Posterior vena cava (tissue), 2 donors: ENCODE measurements around the gene HNRNPA3. TPM values are rescaled to one million over a fixed set of nuclear protein-coding genes. Genes with fewer than 3 reads are reported as not detected.
"Not testable (repeated sequence)": the region's sequence is repeated elsewhere in the genome, so short reads cannot be mapped to it uniquely, and the experiment has no call there.

Experiments used
- DNase-seq: peaks from one replicate; pipeline ENCODE4 v3.0.0-alpha.2; 2020; ENCODE audit warnings: low spot score
- intact Hi-C, 2 donors: fragments of 100-400 bp; cut with DNase I; formaldehyde crosslinking; loops; one replicate each; pipeline versions ENCODE4 v1.14.1 to v1.14.2; 2022 to 2023
- total RNA-seq, 2 donors: library from RNA; stranded (reverse); fragmentation: NEBNext Ultra II Directional; extraction: Animal tissue kit (Norgen Biotek cat#: 25700); gene quantifications; one replicate each; pipeline ENCODE4 v1.2.1, GENCODE V29; 2021
- donor health status: DM: yes; HTN: yes; CAD: no.
- donor health status: DM: yes; HTN: yes; CAD: no.

The HNRNPA3 gene
- total RNA-seq, 2 donors from 2014 or later = 152 to 166 TPM

DNA sequence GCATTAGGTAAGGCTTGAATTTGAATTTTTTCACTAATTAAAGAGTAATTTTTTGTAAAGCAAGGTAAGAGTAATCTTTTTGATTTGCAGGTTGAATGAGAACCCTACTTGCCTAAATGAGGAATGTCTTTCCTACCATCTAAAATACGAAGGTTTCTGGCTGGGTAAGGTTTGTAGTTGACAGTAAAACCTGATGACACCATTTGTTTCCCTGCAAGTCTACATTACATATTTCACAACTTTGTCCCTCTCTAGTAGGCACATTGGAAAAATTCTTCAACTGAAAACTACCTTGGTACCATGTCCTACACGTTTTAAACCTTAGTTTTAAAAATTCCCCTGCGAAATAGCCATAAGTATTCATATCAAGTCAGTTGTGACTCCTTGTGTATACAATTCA lies 9.4 kb downstream of the HNRNPA3 start:
- intact Hi-C loops = no loop called here
- no peak for DNase-seq

DNA sequence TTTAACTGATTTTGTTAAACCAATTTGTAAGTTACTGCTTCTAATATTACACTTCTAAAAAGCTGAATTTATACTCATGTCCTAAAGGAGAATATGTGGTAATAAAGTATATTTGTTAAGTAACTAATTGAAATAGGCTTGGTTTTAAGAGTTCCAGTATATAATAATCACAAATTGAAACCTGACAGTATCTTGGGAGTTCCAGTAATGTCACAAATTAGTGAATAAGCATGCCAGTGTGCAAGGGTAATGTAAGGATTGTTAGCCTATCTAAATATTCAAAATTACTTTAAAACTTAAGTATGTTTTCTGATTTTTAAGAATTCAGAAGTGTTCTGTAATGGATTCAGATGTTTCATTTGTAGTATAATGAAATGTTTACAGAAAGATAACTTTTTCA lies 10.8 kb downstream of the HNRNPA3 start:
- intact Hi-C loops, DNase-seq: not testable (repeated sequence)

DNA sequence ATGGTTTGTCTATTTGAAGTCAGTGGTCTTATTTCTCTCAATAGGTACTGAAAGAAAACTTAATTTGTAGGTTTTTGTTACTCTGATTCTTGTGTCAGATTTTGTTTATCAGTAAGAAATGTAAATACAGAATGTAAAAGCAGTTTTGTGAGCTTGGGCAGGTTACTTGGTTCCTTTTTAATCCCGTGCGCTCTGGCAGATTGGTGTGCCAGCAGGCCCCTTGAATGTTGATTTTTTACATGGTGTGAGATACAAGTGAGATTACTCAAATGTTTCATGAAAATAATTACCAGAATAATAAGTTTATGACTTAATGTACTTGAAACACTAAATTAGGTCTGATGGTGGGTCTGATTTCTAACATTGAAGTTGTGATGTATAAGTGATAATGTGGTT lies 13.4 kb downstream of the HNRNPA3 start:
- DNase-seq = no peak
- intact Hi-C loops = no loop called here

DNA sequence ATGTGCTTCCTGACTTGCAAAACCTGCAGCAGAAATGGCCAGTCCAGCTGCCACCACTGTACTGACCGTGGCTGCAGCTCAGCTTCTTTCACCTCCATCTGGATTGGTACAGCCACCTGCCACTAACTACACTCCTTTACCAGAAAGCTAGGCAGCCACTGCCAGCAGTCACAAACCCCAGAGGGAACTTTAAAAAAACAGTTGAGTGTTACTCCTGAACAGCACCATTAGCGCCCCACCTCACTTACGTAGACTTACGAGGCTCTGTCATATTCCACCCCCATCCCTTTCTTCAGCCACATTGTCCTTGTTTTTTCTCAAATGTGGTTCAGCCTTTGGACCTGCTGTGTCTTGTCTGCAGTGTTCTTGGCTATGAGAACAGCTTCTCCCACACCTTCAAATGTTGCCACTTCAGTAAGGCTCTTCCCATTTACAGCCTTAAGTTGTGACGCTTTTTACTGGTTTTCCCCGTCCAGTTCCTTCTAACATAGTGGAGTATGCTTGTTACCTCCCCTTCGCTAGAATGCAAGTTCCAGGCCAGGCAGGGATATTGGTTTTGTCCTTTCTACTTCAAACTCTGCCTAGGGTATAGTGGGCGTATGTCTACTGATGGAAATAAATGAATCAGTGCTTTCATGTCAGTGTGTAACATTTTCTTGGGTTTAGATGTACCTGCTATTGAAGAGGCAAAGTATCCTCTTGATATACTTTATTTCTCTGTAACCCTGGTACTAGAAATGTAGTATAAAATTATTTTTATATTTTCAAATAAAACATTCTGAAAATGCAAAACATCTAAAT lies 17.0 kb downstream of the HNRNPA3 start:
- intact Hi-C loops = no loop called here
- no peak for DNase-seq

DNA sequence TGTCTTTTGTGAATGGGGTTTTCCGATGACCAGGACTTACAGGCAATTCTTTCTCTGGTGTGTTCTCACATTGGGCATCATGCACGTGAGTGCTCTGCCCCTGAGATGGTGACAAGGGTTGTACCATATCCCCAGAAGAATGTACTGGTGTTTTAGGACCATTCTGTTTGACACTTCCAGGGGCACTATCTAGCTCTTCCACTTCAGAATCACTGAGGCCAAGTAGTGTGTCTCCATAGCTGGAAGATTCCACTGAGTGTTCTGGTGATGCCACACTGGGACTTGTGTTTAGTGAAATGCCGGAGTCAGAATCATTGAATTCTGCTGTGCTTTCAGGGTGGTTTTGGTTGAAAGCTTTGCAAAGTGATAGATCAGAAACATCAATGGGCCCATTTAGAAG lies 18.7 kb downstream of the HNRNPA3 start:
- intact Hi-C loops = no loop called here
- DNase-seq = no peak

DNA sequence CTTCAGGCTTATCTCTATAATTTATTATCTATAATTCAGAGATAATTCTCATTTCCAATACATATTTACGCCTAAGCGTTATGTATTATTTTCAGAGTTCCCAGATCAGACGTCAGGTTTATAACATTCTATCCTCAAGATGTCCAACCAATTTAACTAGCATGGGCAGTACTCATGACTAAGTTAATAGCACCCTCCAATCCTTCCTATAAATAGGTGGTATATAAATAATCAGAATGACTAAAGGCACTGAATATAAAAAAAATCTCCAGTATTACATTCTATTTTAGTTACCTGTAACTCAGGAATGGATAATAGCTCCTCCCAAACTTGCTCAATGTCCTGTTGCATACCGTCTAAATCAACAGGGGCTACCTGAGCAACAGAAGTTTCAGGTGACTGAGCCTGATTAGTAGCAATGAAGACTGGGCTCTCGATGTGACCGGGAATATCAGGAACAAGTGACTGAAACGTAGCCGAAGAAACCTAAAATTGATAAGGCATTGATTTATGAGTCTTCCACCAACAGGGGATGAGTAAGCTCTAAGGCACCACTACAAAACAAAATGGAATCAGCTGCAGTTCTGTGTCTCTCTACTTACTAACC lies 19.6 kb downstream of the HNRNPA3 start:
- intact Hi-C loops = no loop called here
- no peak for DNase-seq

DNA sequence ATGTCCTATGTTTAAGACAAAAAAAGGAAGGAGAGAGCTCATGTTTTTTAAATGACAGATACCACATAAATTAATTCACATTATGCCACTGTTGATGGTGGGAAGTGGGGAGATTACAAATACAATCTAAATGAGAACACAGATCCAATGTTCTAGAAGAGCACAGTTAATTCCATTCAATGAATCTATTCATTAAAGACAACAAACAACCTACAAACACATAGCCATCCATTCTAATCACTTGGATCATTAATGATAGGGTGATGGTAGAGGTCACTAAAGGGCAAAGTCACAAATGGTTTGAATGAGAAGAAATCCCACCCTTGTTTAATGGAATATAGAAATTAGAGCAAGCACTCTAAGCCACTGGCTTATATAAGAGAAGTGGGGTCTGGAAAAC lies 21.7 kb downstream of the HNRNPA3 start:
- intact Hi-C loops = no loop called here
- DNase-seq = no peak

DNA sequence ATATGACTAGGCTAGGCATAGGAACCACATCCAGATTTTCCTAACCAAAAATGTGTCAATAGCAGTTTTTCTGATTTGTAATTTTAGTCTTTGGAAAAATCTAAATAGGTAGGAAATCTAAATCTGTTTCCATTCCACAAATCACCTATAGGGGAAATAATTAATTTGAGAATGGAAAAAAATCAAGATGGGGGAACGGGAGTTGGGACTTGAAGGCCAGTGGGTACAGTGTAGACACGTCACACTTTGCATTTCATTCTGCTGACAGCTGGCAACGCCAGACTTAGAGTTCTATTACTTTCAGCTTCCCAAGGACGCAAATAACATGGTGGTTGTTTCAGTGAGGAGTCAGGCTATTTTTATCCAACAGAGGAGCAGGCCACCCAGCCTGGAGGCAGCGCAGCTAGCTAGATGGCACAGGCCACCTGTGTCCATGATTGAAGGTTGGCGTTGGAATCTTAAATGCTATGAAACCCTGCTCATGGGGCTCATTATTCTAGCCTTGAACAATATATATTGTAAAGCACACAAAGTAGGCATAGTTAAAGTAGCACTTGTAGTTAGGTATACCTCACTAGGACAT lies 23.4 kb downstream of the HNRNPA3 start:
- intact Hi-C loops = no loop called here
- no peak for DNase-seq

DNA sequence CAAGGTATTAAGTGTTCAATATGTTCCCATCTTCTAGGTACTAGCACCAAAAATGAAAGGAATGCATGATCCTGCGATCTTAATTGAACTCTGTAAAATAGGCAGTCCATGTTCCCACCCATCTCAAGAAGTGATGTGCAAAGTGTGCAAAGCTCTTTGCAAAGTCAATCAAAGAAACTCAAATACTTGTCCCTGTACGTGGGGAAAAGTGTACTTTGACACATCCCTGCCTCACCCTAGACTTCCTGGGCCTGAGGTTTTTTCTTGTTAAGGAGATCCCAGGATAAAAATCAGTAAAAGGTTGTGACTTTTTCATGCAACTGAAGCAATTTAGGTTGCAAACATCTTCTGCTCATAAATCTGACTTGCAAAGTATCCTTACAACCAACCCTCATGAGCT lies 25.3 kb downstream of the HNRNPA3 start:
- DNase-seq = no peak
- intact Hi-C loops = no loop called here

DNA sequence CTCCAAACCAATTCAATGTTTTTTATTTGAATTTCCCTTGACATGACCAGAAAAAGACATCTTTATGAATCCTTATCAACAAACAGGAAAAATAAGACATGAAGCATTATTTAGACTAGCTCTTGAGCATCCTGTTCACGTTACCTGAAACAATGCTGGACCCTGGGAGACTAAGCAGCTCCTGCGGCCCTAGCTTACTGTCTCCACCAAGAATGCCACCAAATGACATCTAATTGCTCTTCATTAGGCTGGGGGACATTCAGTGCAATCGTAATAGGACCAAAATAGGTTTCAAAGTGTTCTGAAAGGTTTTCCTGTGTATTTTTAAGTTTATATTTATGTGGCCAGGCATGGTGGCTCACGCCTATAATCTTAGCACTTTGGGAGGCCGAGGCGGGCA lies 26.5 kb downstream of the HNRNPA3 start:
- intact Hi-C loops = no loop called here
- DNase-seq = no peak

DNA sequence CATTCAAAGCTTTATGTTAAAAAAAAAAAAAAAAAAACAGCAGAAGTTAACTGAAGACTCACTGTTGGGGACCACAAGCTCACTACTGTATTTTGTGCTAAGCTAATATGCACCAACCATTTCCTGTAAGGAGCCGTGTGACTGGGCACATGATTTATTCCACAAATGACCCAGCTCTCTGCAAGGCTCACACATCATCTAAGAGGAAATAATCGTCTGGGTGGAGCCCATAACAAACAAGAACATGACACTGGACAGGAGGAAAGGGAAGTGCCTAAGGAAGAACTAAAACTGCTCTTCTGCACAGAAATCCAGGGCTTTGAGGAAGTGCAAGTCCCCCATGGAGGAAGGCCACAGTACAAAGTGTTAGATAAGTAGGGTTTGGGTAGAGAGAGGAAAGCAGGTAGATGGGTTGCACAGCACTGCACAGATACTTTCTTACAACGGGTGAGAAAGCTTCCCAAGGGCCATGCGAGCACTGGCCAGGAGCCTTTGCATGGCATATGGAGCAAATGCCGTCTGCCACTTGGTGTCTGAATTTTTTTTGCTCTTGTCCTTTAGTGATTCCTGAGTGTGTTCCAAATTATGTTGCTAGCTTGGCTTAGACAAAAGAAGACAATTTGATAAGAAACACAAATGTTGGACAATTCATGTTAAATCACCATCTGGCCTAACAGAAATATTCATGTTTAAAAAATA lies 27.5 kb downstream of the HNRNPA3 start:
- intact Hi-C loops = no loop called here
- no peak for DNase-seq

DNA sequence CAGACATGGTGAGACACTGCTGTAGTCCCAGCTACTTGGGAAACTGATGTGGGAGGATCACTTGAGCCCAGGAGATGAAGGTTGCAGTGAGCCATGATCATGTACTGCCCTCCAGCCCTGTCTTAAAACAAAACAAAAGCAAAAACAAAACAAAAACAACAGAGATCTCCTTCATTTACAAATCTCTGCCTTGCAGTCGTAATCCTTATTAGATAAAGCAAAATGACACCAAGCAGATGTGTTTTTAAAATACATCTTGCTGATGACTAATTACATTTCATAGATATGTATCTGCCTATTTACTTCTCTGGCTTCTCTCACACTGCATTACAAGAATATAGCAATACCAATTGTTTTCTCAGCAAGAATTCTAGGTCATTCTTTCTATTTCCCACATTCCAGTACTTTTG lies 29.1 kb downstream of the HNRNPA3 start:
- no peak for DNase-seq
- intact Hi-C loops = no loop called here

DNA sequence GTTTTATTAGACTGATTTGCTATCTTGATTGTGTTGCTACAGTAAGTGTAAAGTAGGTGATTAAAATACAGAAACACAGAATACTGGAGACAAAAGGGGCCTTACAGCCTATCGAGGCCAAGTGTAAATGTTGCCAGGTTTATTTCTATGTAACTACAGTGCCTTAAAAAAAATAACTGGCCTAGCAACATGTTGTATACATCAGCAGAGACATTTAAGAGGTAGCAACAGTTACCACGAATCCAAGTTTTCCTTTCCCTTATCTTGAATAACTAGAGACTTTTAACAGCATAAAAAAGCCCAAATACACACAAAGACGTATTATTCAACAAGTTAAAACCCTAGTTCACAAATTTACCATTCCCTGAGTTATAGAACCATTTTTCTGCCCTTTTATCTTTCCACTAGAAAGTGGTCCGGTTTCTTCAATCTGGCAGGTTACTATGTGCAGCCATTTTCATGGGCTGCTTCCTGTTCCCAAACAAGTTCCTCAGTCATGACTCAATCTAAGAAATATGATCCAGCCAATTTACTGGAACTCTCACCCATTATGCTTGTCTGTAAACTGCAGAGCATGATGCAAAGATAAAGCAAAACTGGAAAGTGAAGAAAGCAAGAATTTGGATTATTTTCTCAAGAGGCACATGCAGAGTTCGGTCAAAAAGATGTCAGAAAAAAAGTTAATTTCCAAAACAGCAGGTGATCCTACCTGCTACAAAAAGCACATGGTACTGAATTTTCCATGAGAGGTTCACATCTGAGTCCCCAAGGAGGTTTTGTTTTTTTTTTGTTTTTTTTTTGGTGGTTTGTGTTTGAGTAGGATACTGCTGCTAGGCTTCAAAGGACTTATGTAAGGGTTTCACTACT lies 29.8 kb downstream of the HNRNPA3 start:
- no peak for DNase-seq
- intact Hi-C loops = no loop called here

DNA sequence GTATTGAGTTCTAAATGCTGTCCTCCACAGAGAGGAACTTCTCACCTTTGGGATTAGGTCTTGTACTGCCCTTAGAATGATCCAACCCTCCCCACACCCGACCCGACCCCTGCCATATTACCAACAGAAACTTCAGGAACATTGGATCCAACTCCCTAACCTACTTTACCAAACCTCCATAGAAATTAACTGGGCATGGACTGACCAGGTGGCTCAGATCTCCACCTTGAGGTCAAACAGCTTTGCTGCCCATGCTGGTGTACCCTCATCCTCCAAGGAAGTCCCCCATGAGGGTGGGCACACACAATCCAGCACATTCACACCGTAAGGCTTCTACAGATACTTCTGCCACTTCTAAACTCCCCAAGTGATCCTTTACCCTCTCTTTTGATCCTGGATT lies 30.5 kb downstream of the HNRNPA3 start:
- intact Hi-C loops = no loop called here
- no peak for DNase-seq

DNA sequence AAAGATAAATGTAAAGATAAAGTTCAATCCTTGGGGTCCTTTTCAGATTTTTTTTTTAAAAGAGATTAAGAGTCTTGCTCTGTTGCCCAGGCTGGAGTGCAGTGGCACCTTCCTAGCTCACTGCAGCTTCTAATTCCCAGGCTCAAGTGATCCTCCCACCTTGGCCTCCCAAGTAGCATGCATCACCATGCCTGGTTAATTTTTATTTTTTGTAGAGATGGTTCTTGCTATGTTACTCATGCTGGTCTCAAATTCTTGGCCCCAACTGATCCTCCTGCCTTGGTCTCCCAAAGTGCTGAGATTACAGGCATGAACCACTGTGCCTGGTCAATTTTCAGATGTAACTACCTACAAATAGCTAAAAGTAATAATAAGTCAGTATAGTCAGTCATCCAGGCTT lies 30.9 kb downstream of the HNRNPA3 start:
- intact Hi-C loops = no loop called here
- no peak for DNase-seq

DNA sequence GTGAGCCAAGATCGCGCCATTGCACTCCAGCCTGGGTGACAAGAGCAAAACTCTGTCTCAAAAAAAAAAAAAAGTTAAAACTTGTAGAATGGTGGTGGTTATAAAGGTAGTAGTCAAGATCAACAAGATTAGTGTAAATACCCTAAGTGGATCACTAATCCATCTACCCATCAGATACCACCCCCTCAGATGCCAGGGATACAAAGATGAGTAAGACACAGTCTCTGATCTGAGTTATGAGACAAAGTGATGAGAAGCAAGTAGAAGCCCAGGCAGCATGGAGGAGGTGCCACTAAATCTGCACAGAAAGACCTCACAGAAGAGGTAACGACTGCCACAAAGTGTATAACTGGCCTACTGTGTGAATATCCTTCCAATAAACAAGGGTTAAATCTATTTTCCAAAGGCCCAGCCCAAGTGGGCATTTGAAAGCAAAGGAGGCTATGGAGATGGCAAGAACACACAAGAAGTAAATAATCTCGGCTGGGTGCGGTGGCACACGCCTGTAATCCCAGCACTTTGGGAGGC lies 31.7 kb downstream of the HNRNPA3 start:
- no peak for DNase-seq
- intact Hi-C loops = no loop called here

DNA sequence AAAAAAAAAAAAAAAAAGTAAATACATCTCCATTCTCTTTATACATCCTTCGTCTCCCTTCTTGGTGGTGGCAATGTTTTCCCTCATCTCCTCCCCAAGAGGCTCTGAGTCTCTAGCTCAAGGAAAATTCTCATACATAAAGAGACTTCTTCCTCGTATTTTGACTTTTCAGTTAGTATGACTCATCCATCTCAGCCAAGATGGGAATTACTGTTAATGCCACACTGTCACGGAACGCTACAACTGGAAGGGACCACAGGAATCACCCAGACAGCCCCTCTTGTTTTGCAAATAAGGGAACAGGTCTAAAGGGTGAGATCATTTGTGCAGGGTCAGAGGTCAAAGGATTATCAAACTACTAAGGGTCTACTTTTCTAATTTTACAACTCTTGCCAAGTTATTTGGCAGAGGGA lies 32.4 kb downstream of the HNRNPA3 start:
- intact Hi-C loops = no loop called here
- DNase-seq = no peak

DNA sequence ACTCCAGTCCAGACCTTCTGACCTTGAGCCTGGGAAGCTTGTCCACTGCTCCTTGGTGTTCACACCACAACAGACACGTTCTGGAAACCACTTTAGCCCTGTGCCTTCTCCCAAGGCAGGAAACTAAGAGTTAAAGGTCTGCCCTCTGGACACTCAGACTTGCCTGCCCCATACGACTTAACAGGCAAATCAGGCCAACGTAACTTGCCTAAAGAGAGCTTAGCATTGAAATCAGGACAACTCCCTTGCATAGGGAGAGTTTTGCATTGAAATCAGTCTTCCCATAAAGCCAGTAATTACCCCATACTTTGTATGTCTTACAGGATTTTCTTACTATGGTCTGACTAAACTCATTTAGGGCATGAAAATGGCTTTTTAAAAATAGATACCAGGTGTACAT lies 33.4 kb downstream of the HNRNPA3 start:
- no peak for DNase-seq
- intact Hi-C loops = no loop called here

DNA sequence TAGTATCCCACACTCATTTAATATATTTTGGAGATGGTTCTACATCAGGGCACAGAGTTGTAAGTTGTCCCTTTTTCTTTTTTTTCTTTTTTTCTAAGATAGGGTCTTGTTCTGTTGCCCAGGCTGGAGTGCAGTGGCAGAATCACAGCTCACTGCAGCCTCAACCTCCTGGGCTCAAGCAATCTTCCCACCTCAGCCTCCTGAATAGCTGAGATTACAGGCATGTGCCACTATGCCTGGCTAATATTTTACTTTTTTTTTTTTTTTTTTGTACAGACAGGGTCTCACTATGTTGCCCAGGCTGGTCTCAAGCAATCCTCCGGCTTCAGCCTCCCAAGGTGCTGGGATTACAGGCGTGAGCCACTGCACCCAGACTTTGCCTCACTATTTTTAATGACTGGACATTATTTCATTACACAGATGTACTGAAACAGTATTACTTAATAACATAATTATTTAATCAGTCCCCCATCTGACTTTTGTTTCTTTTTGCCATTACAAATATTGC lies 34.0 kb downstream of the HNRNPA3 start:
- intact Hi-C loops, DNase-seq: not testable (repeated sequence)
